Erythroblast (primary cell): Measurements from ENCODE around the gene DUSP19.

Source experiments
- GATA1 ChIP-seq: IDR thresholded peaks from 2 replicates; pipeline ENCODE4 v1.6.1; 2011; ENCODE audit warnings: low read depth, mild to moderate bottlenecking, control low read depth, low read length, moderate library complexity
- POLR2A ChIP-seq: IDR thresholded peaks from 2 replicates; pipeline ENCODE4 v1.6.1; 2011; ENCODE audit warnings: mild to moderate bottlenecking, low read length

GRCh38 chr2:183134016-183134415, 55.5 kb downstream of the DUSP19 start:
- no peak for TF ChIP-seq POLR2A
- TF ChIP-seq GATA1, result no peak
